Upper lobe of left lung (tissue), 6 donors: ENCODE data around the gene DCAKD. TPM values are rescaled to one million over a fixed set of nuclear protein-coding genes. Genes with fewer than 3 reads are reported as not detected.

Experiments used
- ATAC-seq, 2 donors: fragments of 200-7000 bp; cut with Tn5 transposase; one replicate each; pipeline ENCODE4 v1.9.1; 2022; ENCODE audit warnings: mild to moderate bottlenecking in 2 of 2, moderate library complexity in 2 of 2; ENCODE audit not compliant: low FRiP score in 2 of 2
- DNase-seq, 2 donors: peaks; one replicate each; pipeline ENCODE4 v3.0.0-alpha.2; 2019 to 2020
- H3K27ac ChIP-seq, 4 donors: fragments of 200-600 bp; sonication (generic); one replicate each; pipeline ENCODE4 v1.5.1; 2016 to 2019
- H3K27me3 ChIP-seq, 4 donors: fragments of 200-600 bp; sonication (generic); one replicate each; pipeline ENCODE4 v1.5.1; 2017 to 2019
- H3K36me3 ChIP-seq, 4 donors: fragments of 200-600 bp; sonication (generic); one replicate each; pipeline ENCODE4 v1.5.1; 2016 to 2019
- H3K4me1 ChIP-seq, 4 donors: fragments of 200-600 bp; sonication (generic); one replicate each; pipeline ENCODE4 v1.5.1; 2018 to 2019
- H3K4me3 ChIP-seq, 4 donors: fragments of 200-600 bp; sonication (generic); one replicate each; pipeline ENCODE4 v1.5.1; 2017 to 2019; ENCODE audit warnings: mild to moderate bottlenecking in 2 of 4, moderate library complexity in 1 of 4
- H3K9me3 ChIP-seq, 4 donors: fragments of 200-600 bp; sonication (generic); one replicate each; pipeline ENCODE4 v1.5.1; 2018 to 2019
- EP300 ChIP-seq, 4 donors: sonication (generic); formaldehyde crosslinking; IDR thresholded peaks; one replicate each; pipeline ENCODE4 v1.5.1; 2017; ENCODE audit warnings: antibody characterized with exemption in 4 of 4, control low read depth in 2 of 4
- POLR2A ChIP-seq, 4 donors: fragments of 450-650 bp; IDR thresholded peaks; one replicate each; pipeline ENCODE4 v1.5.1; 2016 to 2017; ENCODE audit warnings: antibody characterized with exemption in 4 of 4, mild to moderate bottlenecking in 2 of 4
- POLR2AphosphoS5 ChIP-seq, 2 donors: sonication (generic); formaldehyde crosslinking; IDR thresholded peaks; one replicate each; pipeline ENCODE4 v1.5.1; 2017; ENCODE audit warnings: antibody characterized with exemption in 2 of 2
- WGBS, 2 donors: methylation state at CpG; one replicate each; pipeline ENCODE4 v1.1.5; 2017 to 2018; 5-methylcytosine and 5-hydroxymethylcytosine counted together
- total RNA-seq, 6 donors: library from RNA; depleted of rRNA in 4 of 6; stranded (reverse); fragments of >200 nt in 4 of 6; gene quantifications; one replicate each; pipeline versions ENCODE4 v1.1.0 to v1.2.1, GENCODE V29; 2016 to 2021
- TF ChIP-seq, protein P1 (sequence below), 6 experiments: fragments of 450-650 bp in 4 of 6; fragments of 200-600 bp in 2 of 6; sonication (generic) in 2 of 6; IDR thresholded peaks; one replicate each; pipeline ENCODE4 v1.5.1; 2016 to 2019; ENCODE audit warnings: antibody characterized with exemption in 6 of 6
- donor health status: DM: no; HTN: no; CAD: no; lungs with moderate emphysema.
- donor health status: DM: no; HTN: yes; CAD: no; lungs with severe emphysema.

DCAKD gene
- total RNA-seq, 6 donors from 2014 or later = 16.0 to 29.3 (median 22.2) TPM

DNA sequence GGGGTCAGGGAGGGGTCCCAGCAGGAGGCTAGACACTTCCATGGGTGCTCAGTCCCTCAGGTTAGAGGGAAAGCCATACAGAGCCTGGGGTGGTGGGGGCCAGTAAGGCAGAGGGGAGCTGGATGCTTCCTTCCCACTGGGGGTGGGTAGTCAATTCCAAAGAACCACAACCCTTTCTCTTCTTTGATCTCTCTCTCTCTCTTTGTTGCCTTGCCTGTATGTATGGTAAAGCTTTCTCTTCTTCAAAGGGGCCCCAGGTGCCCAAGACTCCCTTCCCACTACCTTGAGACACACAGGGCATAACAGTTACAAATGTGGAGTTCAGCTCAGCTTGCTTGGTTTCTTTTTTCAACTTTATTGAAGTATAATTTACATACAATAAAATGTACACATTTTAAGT, 52.8 kb downstream of the DCAKD start:
- H3K27me3 ChIP-seq = no peaks in the 10 kb centered on the region
- no peaks in the 10 kb centered on the region for H3K4me1 ChIP-seq
- no peak overlapping the region for H3K27ac ChIP-seq
- TF ChIP-seq POLR2AphosphoS5 (IDR thresholded peaks at IDR 0.05) (no peak), POLR2A (IDR thresholded peaks at IDR 0.05) (no peak), EP300 (IDR thresholded peaks at IDR 0.05) (no peak)
- TF ChIP-seq, protein P1, sequence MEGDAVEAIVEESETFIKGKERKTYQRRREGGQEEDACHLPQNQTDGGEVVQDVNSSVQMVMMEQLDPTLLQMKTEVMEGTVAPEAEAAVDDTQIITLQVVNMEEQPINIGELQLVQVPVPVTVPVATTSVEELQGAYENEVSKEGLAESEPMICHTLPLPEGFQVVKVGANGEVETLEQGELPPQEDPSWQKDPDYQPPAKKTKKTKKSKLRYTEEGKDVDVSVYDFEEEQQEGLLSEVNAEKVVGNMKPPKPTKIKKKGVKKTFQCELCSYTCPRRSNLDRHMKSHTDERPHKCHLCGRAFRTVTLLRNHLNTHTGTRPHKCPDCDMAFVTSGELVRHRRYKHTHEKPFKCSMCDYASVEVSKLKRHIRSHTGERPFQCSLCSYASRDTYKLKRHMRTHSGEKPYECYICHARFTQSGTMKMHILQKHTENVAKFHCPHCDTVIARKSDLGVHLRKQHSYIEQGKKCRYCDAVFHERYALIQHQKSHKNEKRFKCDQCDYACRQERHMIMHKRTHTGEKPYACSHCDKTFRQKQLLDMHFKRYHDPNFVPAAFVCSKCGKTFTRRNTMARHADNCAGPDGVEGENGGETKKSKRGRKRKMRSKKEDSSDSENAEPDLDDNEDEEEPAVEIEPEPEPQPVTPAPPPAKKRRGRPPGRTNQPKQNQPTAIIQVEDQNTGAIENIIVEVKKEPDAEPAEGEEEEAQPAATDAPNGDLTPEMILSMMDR (IDR thresholded peaks at IDR 0.05) = no peak
- DNase-seq (no peak), ATAC-seq (no peak)
- H3K4me3 ChIP-seq = no peak overlapping the region
- peaks cover 0 to 10% (median 0%) of the 10 kb centered on the region in 4 donors for H3K9me3 ChIP-seq
- no peaks in the 10 kb centered on the region for H3K36me3 ChIP-seq

DNA sequence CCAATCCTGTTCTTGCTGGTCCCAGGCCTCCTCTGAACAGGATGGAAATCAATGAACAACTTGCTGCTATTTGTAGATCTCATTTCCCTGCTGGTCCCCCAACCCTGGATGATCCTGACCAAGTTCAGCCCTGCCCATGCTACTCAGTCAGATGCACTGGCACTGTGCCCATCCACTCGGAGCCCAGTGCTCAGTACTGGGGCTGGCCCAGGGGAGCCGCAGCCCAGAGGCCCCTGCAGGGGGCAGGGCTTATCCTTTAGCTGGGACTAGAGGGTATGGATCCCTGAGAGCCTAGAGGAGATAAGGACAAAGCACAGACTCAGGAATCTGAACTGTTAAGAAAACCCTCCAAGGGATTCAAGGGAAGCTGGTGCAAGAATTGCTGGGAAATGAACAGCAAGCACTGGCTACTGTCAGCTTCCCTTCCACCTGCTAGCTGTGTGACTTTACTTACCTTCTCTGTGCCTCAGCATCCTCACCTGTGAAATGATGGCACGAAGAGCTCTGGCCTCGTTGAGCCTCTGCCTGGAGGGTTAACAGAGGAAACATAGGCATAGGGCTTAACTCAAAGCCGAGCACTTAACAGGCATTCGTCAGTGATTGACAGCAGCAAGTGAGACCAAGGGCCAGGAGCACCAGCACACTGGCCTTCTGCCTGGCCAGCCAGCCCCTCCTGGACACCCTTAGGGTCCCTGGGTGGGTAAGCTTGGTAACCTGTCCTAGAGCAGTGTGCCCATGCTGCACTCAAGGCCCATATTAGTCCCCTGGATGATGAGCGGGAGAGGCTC, 53.5 kb downstream of the DCAKD start:
- Histone ChIP-seq H3K27ac (no peak overlapping the region), H3K36me3 (no peaks in the 10 kb centered on the region), H3K4me1 (no peaks in the 10 kb centered on the region), H3K27me3 (no peaks in the 10 kb centered on the region), H3K9me3 (peaks cover 0 to 10% (median 0%) of the 10 kb centered on the region in 4 donors), H3K4me3 (no peak overlapping the region)
- WGBS, 2 donors = 54 to 65% methylated on average over 7 of the region's 7 CpGs
- TF ChIP-seq EP300 (IDR thresholded peaks at IDR 0.05) (no peak), POLR2A (IDR thresholded peaks at IDR 0.05) (no peak), POLR2AphosphoS5 (IDR thresholded peaks at IDR 0.05) (no peak)
- TF ChIP-seq, protein P1 (IDR thresholded peaks at IDR 0.05) = no peak
- DNase-seq = no peak
- ATAC-seq = peak in 1 of 2 donors; percentile 41

DNA sequence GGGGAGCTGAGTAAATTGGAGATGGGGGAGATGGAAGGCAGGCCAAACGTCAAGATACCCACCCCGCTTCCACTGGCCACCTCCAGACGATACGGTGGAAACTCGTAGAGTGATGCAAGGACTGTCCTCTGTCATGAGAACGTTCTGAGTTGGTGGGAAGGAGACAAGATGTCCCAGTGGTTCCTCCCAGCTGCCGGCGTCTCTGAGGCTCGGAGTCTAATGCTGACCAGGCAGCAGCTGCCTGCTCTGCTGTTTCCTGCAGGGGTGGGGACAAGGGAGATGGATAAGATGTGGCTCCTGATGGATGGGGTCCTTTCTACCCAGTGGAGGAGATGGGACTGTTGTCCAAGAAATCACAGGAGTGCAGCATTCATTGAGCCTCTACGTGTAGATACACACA, 55.1 kb downstream of the DCAKD start:
- H3K9me3 ChIP-seq = peaks cover 0 to 10% (median 0%) of the 10 kb centered on the region in 4 donors
- 70 to 76% methylated on average over 10 of the region's 10 CpGs for WGBS, 2 donors
- no peaks in the 10 kb centered on the region for H3K36me3 ChIP-seq
- TF ChIP-seq POLR2A (IDR thresholded peaks at IDR 0.05) = no peak
- TF ChIP-seq, protein P1 (IDR thresholded peaks at IDR 0.05) = no peak
- TF ChIP-seq POLR2AphosphoS5 (IDR thresholded peaks at IDR 0.05) = no peak
- TF ChIP-seq EP300 (IDR thresholded peaks at IDR 0.05) = no peak
- DNase-seq = no peak
- no peak overlapping the region for H3K27ac ChIP-seq
- H3K27me3 ChIP-seq = no peaks in the 10 kb centered on the region
- H3K4me1 ChIP-seq = no peaks in the 10 kb centered on the region
- no peak overlapping the region for H3K4me3 ChIP-seq
- no peak for ATAC-seq

DNA sequence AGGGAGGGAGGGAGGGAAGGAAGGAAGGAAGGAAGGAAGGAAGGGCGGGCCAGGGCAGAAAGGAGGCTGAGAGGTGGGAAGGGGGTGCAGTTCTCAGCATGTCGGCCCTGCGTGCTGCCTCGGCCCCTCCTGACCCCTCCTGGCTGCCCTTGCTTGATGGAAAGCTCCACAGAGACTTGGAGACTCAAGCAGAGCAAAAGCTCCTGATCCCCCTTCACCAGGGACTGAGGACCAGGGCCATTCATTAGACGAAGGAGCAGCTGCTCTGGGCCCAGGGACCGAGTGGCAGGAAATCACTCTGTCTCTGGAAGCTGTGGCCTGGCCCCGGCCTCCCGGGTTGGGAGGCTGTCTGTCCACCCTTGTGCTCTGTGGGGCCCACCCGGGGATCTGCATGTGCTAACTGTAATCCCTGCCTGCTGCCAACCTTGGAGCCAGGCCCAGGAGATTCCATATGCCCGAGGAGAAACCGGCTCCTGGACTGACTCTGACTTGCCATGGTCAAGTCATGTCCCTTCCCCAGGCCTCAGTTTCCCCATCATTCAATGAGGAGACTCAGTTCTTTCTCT, 55.9 kb downstream of the DCAKD start:
- Histone ChIP-seq H3K4me3 (no peak overlapping the region), H3K27me3 (no peaks in the 10 kb centered on the region), H3K36me3 (no peaks in the 10 kb centered on the region), H3K9me3 (peaks cover 0 to 10% (median 0%) of the 10 kb centered on the region in 4 donors), H3K4me1 (no peaks in the 10 kb centered on the region), H3K27ac (no peak overlapping the region)
- DNase-seq (no peak), ATAC-seq (no peak)
- WGBS, 2 donors = 60 to 73% methylated on average over 4 to 11 of the region's 11 CpGs
- TF ChIP-seq POLR2AphosphoS5 (IDR thresholded peaks at IDR 0.05) (no peak), EP300 (IDR thresholded peaks at IDR 0.05) (no peak), POLR2A (IDR thresholded peaks at IDR 0.05) (no peak)
- TF ChIP-seq, protein P1 (IDR thresholded peaks at IDR 0.05) = no peak
